ENCODE measurements around the gene SLC22A3.

DNA sequence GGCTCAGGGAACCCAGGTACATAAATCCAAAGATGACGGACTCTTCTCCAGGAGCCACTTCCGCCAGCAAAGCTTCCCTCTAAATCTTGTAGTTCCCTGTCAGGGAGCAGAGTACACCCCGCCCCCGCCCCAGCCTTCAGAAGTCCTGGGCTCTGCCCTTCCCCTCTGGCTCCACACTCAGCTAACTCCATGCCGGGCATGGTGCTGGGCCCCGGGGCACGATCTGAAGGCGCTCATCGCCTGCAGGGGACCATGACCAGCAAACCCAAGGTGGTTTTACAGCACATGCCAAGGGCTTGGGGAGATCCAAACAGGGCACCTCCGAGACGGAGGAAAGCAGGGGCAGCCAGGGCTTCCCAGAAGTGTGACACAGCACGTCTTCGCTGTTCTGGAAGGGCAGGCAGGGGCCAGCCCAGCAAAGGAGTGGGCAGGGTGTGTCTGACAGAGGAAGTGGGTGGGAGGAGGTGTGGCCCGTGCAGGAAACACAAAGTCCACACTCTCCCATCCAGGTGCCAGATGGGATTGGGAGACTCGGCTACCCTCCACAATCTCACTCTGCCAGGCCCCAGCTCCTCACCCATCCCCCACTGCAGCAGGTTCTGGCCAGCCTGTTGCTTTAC, 48.0 kb upstream of the SLC22A3 start:
- TF ChIP-seq, protein P1, sequence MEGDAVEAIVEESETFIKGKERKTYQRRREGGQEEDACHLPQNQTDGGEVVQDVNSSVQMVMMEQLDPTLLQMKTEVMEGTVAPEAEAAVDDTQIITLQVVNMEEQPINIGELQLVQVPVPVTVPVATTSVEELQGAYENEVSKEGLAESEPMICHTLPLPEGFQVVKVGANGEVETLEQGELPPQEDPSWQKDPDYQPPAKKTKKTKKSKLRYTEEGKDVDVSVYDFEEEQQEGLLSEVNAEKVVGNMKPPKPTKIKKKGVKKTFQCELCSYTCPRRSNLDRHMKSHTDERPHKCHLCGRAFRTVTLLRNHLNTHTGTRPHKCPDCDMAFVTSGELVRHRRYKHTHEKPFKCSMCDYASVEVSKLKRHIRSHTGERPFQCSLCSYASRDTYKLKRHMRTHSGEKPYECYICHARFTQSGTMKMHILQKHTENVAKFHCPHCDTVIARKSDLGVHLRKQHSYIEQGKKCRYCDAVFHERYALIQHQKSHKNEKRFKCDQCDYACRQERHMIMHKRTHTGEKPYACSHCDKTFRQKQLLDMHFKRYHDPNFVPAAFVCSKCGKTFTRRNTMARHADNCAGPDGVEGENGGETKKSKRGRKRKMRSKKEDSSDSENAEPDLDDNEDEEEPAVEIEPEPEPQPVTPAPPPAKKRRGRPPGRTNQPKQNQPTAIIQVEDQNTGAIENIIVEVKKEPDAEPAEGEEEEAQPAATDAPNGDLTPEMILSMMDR (IDR thresholded peaks at IDR 0.05): no peak
- TF ChIP-seq POLR2A (IDR thresholded peaks at IDR 0.05): no peak

All from uterus (tissue), 2 donors.